Stimulated activated memory B cell treated with anti-CD40 and anti-IgM and Interleukin-4, amounts not matched to agents 10 μg/mL and 1 μg/mL and 100 μg/mL, for 72 hours (primary cell): Measurements from ENCODE around the gene PAX4.

ENCODE experiments used
- ATAC-seq: fragments of 150-1000 bp; cut with Tn5 transposase; 2 replicates; pipeline ENCODE4 v1.10.0; 2021
- H3K27ac Mint-ChIP-seq: one replicate; pipeline ENCODE4 v1.8.0; 2022; ENCODE audit warnings: mild to moderate bottlenecking, mixed read lengths
- H3K27me3 Mint-ChIP-seq: one replicate; pipeline ENCODE4 v1.8.0; 2022; ENCODE audit warnings: mixed read lengths
- H3K36me3 Mint-ChIP-seq: one replicate; pipeline ENCODE4 v1.8.0; 2022; ENCODE audit warnings: mixed read lengths
- H3K4me1 Mint-ChIP-seq: one replicate; pipeline ENCODE4 v1.8.0; 2022; ENCODE audit warnings: mixed read lengths
- H3K4me3 Mint-ChIP-seq: one replicate; pipeline ENCODE4 v1.8.0; 2022; ENCODE audit warnings: mild to moderate bottlenecking, moderate library complexity, mixed read lengths
- H3K9me3 Mint-ChIP-seq: one replicate; pipeline ENCODE4 v1.8.0; 2022; ENCODE audit warnings: mixed read lengths

The PAX4 gene

GRCh38 chr7:127600885-127601284 lies 17.1 kb downstream of the PAX4 start:
- no peaks in the 10 kb centered on the region for H3K4me1 Mint-ChIP-seq

DNA sequence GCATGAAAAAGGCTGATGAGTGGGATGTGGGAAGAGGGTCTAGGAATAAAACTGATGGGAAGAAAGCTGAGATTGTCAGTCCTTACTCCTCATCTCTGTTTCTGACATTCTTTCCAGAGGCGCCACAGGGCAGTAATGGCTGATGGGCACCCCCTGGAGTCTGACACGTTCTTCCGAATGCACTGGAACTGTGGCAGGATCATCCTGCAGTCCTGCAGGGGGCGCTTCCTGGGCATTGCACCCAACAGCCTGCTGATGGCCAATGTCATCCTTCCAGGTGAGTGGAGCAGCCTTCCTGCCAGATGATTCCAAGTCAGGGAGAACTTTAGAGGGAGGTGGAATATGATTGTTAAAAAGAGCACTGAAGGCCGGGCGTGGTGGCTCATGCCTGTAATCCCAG lies 19.6 kb downstream of the PAX4 start:
- Mint-ChIP-seq H3K27me3 (no peaks in the 10 kb centered on the region), H3K4me1 (peaks cover 9% of the 10 kb centered on the region), H3K27ac (no peak overlapping the region), H3K36me3 (no peaks in the 10 kb centered on the region), H3K9me3 (no peaks in the 10 kb centered on the region), H3K4me3 (no peak overlapping the region)
- ATAC-seq = no peak

More at GRCh38 chr7:127600885-127601284, 17.1 kb downstream of the PAX4 start:
- no peak overlapping the region for H3K4me3 Mint-ChIP-seq
- ATAC-seq = no peak
- no peaks in the 10 kb centered on the region for H3K27me3 Mint-ChIP-seq
- H3K36me3 Mint-ChIP-seq = no peaks in the 10 kb centered on the region
- H3K9me3 Mint-ChIP-seq = no peaks in the 10 kb centered on the region
- no peak overlapping the region for H3K27ac Mint-ChIP-seq

DNA sequence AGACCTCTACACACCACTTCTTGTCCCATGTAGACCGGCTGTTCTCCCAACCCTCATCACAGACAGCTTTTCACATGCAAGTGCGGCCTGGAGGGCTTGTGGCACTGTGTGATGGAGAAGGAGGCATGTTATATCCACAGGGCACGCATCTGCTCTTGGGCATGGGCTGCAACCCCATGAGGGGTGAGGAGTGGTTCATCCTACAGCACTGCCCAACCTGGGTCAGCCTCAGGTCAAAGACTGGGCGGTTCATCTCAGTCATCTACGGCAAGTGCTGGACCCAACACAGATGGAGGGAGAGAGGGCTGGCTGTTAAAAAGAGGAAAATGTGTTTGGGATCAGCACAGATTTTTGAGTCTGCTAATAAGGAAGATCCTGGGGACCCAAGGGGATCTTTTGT lies 22.2 kb downstream of the PAX4 start:
- Mint-ChIP-seq H3K9me3 (no peaks in the 10 kb centered on the region), H3K27ac (no peak overlapping the region), H3K4me1 (peaks cover 9% of the 10 kb centered on the region), H3K4me3 (no peak overlapping the region), H3K27me3 (no peaks in the 10 kb centered on the region), H3K36me3 (peaks cover 14% of the 10 kb centered on the region)
- ATAC-seq = no peak

- H3K36me3 Mint-ChIP-seq = peaks cover 26% of the 10 kb centered on the region
- H3K27ac Mint-ChIP-seq = no peak overlapping the region
- peaks cover 16% of the 10 kb centered on the region for H3K4me1 Mint-ChIP-seq
- H3K9me3 Mint-ChIP-seq = no peaks in the 10 kb centered on the region
- peak; percentile 69 for ATAC-seq
- no peaks in the 10 kb centered on the region for H3K27me3 Mint-ChIP-seq
- no peak overlapping the region for H3K4me3 Mint-ChIP-seq
Observed at GRCh38 chr7:127594490-127594889, 23.5 kb downstream of the PAX4 start.

- Mint-ChIP-seq H3K27ac (no peak overlapping the region), H3K27me3 (no peaks in the 10 kb centered on the region), H3K4me3 (no peak overlapping the region), H3K4me1 (peaks cover 25% of the 10 kb centered on the region), H3K9me3 (no peaks in the 10 kb centered on the region), H3K36me3 (peaks cover 26% of the 10 kb centered on the region)
- no peak for ATAC-seq
Observed at GRCh38 chr7:127592550-127592949, 25.4 kb downstream of the PAX4 start.

DNA sequence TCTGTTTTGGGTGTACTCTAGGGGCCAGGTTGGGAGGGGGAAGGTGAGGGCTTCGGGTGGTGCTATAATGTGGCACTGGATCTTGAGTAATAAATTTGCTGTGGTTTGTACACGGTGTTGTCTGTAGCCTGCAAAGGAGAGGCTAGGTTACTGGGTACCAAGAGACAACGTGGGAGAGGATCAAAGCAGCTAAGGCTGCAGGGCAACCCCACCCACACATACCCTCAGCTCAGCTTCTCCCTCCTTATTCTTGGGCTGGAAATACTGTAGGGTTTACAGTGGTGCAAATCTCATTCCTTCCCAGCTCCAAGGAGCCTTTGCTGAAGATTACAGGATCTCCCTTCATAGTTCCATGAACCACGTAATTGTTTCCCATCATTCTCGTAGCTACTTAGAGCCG lies 26.4 kb downstream of the PAX4 start:
- H3K4me3 Mint-ChIP-seq = no peak overlapping the region
- H3K4me1 Mint-ChIP-seq = peaks cover 25% of the 10 kb centered on the region
- peaks cover 26% of the 10 kb centered on the region for H3K36me3 Mint-ChIP-seq
- H3K27ac Mint-ChIP-seq = no peak overlapping the region
- H3K9me3 Mint-ChIP-seq = no peaks in the 10 kb centered on the region
- no peaks in the 10 kb centered on the region for H3K27me3 Mint-ChIP-seq
- ATAC-seq = no peak

- Mint-ChIP-seq H3K27me3 (no peaks in the 10 kb centered on the region), H3K9me3 (no peaks in the 10 kb centered on the region), H3K4me1 (peaks cover 29% of the 10 kb centered on the region), H3K27ac (no peak overlapping the region), H3K36me3 (peaks cover 26% of the 10 kb centered on the region), H3K4me3 (no peak overlapping the region)
- ATAC-seq = no peak
Observed at GRCh38 chr7:127591189-127591588, 26.8 kb downstream of the PAX4 start.

- Mint-ChIP-seq H3K4me1 (peaks cover 33% of the 10 kb centered on the region), H3K27ac (peak overlapping the region; percentile 83), H3K4me3 (peak overlapping the region; percentile 90), H3K36me3 (peaks cover 26% of the 10 kb centered on the region), H3K9me3 (no peaks in the 10 kb centered on the region), H3K27me3 (no peaks in the 10 kb centered on the region)
- ATAC-seq = no peak
Observed at GRCh38 chr7:127589896-127590295, 28.0 kb downstream of the PAX4 start.

DNA sequence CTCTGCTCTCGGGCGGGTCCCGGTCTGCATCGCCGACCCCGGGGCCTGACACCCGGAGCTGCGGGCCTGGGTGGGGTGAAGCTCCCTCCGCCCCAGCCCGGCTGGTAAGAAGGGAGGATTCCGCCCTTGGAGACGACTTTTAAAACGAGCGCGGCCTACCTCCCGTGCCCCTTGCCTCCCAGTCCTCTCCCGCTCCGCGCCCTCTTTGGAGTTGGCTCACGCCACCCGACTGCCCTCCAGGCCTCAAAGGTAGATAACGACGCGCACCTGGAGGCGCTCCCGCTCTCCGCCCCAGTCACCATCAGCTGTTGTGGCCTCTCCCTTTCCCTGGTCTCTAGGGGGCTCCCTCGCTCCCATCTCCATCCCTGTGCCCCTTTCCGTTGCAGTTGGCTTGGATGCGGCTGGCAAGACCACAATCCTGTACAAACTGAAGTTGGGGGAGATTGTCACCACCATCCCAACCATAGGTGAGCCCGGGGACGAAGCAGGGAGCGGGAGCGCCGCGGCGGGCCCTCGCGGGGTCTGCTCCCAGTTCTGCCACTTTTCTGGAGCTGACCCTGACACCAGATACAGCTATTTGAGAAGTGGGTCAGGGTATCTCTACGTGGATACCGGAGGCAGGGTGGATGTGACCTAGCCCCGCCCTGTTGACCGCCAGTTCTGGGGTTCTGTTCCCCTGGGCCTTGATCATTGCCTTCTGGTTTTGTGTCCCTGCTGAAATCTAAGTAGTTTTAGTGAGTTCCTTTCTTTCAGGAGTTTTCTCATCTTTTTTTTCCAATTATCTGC lies 29.1 kb downstream of the PAX4 start:
- Mint-ChIP-seq H3K4me3 (peak overlapping the region; percentile 90), H3K9me3 (no peaks in the 10 kb centered on the region), H3K4me1 (peaks cover 34% of the 10 kb centered on the region), H3K27ac (peak overlapping the region; percentile 83), H3K36me3 (peaks cover 32% of the 10 kb centered on the region), H3K27me3 (no peaks in the 10 kb centered on the region)
- ATAC-seq = no peak

DNA sequence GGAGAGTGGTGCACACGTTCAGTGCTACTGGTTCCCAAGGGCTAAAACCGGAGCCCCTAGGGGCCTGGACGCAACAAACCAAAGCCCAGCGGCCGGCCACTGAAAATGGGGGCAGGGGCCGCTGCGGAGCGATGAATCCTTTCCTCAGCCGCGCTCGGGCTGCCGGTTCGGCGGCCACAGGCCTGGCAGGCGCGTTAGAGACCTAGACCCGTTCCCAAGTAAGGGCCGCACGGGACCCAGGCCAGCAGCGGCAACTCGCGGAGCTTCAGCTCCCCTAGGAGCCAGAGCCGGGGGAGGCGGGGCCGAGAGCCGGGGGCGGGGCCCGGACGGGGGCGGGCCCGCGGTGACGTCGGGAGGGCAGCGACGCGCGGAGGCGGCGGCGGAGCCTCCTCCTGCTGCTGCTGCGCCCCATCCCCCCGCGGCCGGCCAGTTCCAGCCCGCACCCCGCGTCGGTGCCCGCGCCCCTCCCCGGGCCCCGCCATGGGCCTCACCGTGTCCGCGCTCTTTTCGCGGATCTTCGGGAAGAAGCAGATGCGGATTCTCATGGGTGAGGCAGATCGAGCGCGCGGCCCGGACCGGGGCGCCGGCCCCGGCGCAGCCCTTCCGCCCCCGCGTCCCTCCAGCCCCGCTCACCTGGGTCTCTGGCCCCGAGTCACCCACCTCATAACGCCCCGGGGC lies 29.8 kb downstream of the PAX4 start, which contains the start of gene ARF5:
ARF5 (plus strand) TSS at position 393 of the 678 bp plus-strand sequence; CDS start at position 481, 88 bp downstream.
- peak; percentile 92 for ATAC-seq
- H3K4me1 Mint-ChIP-seq = peaks cover 42% of the 10 kb centered on the region
- no peaks in the 10 kb centered on the region for H3K27me3 Mint-ChIP-seq
- peak within 1 kb of the TSS; percentile 83 for H3K27ac Mint-ChIP-seq
- H3K4me3 Mint-ChIP-seq = peak within 1 kb of the TSS; percentile 90
- H3K9me3 Mint-ChIP-seq = no peaks in the 10 kb centered on the region
- H3K36me3 Mint-ChIP-seq = peaks cover 38% of the 10 kb centered on the region

DNA sequence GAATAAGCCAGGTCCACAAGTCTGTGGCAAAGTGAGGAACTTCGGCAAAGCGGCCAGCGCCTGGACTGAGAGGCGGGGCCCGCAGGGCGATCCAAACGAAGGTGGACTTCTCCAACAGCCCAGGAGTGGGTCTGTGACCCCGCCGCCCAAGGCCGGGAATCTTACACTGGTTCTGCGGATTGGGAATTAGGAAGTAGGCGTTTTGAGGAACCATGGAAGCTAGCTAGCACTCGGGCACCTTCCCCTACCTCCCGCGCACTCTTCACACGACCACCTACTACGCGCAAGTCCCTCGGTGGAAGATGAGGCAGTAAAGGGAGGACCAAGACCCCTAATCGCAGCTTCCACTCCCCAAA lies 30.3 kb downstream of the PAX4 start:
- no peaks in the 10 kb centered on the region for H3K27me3 Mint-ChIP-seq
- H3K27ac Mint-ChIP-seq = peak overlapping the region; percentile 83
- H3K4me1 Mint-ChIP-seq = peaks cover 47% of the 10 kb centered on the region
- no peak for ATAC-seq
- peaks cover 43% of the 10 kb centered on the region for H3K36me3 Mint-ChIP-seq
- no peaks in the 10 kb centered on the region for H3K9me3 Mint-ChIP-seq
- H3K4me3 Mint-ChIP-seq = peak overlapping the region; percentile 69

DNA sequence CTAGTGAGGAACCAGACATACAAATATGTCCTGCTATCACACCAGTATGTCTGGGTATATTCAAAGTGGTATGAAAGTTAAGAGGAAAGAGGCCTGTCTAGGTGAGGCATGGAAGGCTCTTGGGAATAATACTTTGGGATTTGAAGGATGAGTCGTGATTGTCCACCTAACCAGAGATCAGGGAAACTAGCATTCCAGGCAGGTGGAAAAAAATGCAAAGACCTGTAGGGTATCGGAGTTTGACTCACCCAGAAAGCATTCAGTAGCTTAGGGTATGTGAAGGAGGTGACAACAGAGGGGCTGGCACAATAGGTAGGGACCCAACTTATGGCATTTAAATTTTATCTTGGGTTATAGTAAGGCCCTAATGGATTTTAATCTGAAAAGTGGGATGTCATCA lies 31.6 kb downstream of the PAX4 start:
- H3K36me3 Mint-ChIP-seq = peaks cover 47% of the 10 kb centered on the region
- peak overlapping the region; percentile 89 for H3K4me3 Mint-ChIP-seq
- H3K27ac Mint-ChIP-seq = no peak overlapping the region
- H3K27me3 Mint-ChIP-seq = no peaks in the 10 kb centered on the region
- no peak for ATAC-seq
- H3K4me1 Mint-ChIP-seq = peaks cover 60% of the 10 kb centered on the region
- no peaks in the 10 kb centered on the region for H3K9me3 Mint-ChIP-seq

GRCh38 chr7:127585044-127585953 lies 32.6 kb downstream of the PAX4 start, which contains the start of gene GCC1:
TSS of gene GCC1 (minus strand) at chr7:127585596. CDS start at chr7:127585182, 414 bp downstream.
- Mint-ChIP-seq H3K4me1 (peaks cover 67% of the 10 kb centered on the region), H3K27me3 (no peaks in the 10 kb centered on the region), H3K27ac (peak within 1 kb of the TSS; percentile 93), H3K36me3 (peaks cover 37% of the 10 kb centered on the region), H3K9me3 (no peaks in the 10 kb centered on the region), H3K4me3 (peak within 1 kb of the TSS; percentile 89)
- peak; percentile 92 for ATAC-seq

DNA sequence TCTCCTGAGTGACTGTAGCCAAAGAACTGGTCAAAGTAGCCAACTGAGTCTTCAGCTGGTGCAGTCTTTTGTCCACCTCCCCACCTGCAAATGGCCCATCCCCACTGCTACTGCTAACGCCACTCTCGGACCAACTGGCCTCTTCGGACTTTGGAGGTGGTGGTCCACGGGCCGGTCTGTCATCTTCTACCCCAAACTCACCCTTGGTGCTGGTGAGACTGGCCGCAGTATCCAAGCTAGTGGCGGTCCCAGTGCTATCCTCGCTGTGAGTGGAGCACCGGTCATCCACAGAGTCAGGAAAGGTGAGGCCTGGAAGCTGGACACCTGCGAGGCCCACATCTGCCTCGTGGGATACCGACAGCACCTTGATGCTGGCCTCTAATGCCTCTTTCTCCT lies 33.3 kb downstream of the PAX4 start:
- H3K27me3 Mint-ChIP-seq = no peaks in the 10 kb centered on the region
- peaks cover 68% of the 10 kb centered on the region for H3K4me1 Mint-ChIP-seq
- no peak for ATAC-seq
- peaks cover 34% of the 10 kb centered on the region for H3K36me3 Mint-ChIP-seq
- H3K9me3 Mint-ChIP-seq = no peaks in the 10 kb centered on the region
- H3K27ac Mint-ChIP-seq = peak overlapping the region; percentile 93
- H3K4me3 Mint-ChIP-seq = peak overlapping the region; percentile 89

- Mint-ChIP-seq H3K27me3 (no peaks in the 10 kb centered on the region), H3K36me3 (peaks cover 53% of the 10 kb centered on the region), H3K4me3 (no peak overlapping the region), H3K4me1 (peaks cover 61% of the 10 kb centered on the region), H3K27ac (no peak overlapping the region), H3K9me3 (no peaks in the 10 kb centered on the region)
- ATAC-seq = no peak
Observed at GRCh38 chr7:127582361-127582760, 35.6 kb downstream of the PAX4 start.
